ENCODE results near the gene CEMIP. TPM values are rescaled to one million over a fixed set of nuclear protein-coding genes. Genes with fewer than 3 reads are reported as not detected.
"Not testable (repeated sequence)": the region's sequence is repeated elsewhere in the genome, so short reads cannot be mapped to it uniquely, and the experiment has no call there.

Gene CEMIP
- polyA plus RNA-seq, 1 donor (not counting 4 experiments of a cell fraction or from before 2014, with no cell fraction given): 2.3 TPM

DNA sequence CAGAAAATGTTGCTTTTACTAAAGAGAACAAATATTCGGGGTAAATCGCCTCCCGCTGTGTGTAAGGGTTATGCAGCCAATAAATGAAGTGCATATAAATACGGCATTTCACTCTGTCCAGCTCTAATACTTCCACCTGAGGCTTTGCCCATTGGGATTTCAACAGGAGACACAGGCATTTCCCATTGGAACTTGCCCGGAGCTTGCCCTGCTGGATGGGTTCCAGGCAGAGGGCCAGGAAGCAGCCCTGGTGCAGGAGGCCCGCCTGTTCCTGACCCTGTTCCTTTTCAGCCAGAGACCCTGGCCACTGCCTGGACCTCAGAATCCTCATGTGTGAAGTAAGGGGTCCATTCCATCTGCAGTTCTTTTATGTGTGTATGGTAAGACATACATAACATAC, 17.4 kb upstream of the CEMIP start:
- dilution Hi-C loops (cut with MboI; ENCODE audit: extremely low pct_ligation_motif_present, low sequenced_read_pairs): no loop called here
- no peak overlapping the region for H3K4me2 ChIP-seq (ENCODE audit: control insufficient read depth, extremely low read depth, insufficient read depth, low read depth, low read length)
- FAIRE-seq (no peak), DNase-seq (ENCODE audit: low read depth, low spot score) (no peak)
- no peaks in the 10 kb centered on the region for H3K9me1 ChIP-seq (ENCODE audit: control insufficient read depth, extremely low read depth, insufficient read depth, low read length)
- H3K4me1 ChIP-seq (ENCODE audit: control insufficient read depth, extremely low read depth, insufficient read depth, low read length): peaks cover 8% of the 10 kb centered on the region
- no peak overlapping the region for H2AFZ ChIP-seq (ENCODE audit: control insufficient read depth, low read length)
- no peak overlapping the region for H3K9ac ChIP-seq (ENCODE audit: control insufficient read depth, extremely low read depth, insufficient read depth, low read length)
- H3K27me3 ChIP-seq (ENCODE audit: control insufficient read depth, extremely low read depth, insufficient read depth, low read length): no peaks in the 10 kb centered on the region
- no peak overlapping the region for H3K27ac ChIP-seq (ENCODE audit: control insufficient read depth, insufficient read depth, low read length)
- no peak overlapping the region for H3K4me3 ChIP-seq (ENCODE audit: control insufficient read depth in 2 of 3, extremely low read depth in 1 of 3, insufficient read depth in 2 of 3, low read depth in 1 of 3, low read length in 3 of 3)
- H3K36me3 ChIP-seq (ENCODE audit: control insufficient read depth in 2 of 2, extremely low read depth in 1 of 2, insufficient read depth in 2 of 2, low read length in 2 of 2): no peaks in the 10 kb centered on the region
- TF ChIP-seq, protein P1, sequence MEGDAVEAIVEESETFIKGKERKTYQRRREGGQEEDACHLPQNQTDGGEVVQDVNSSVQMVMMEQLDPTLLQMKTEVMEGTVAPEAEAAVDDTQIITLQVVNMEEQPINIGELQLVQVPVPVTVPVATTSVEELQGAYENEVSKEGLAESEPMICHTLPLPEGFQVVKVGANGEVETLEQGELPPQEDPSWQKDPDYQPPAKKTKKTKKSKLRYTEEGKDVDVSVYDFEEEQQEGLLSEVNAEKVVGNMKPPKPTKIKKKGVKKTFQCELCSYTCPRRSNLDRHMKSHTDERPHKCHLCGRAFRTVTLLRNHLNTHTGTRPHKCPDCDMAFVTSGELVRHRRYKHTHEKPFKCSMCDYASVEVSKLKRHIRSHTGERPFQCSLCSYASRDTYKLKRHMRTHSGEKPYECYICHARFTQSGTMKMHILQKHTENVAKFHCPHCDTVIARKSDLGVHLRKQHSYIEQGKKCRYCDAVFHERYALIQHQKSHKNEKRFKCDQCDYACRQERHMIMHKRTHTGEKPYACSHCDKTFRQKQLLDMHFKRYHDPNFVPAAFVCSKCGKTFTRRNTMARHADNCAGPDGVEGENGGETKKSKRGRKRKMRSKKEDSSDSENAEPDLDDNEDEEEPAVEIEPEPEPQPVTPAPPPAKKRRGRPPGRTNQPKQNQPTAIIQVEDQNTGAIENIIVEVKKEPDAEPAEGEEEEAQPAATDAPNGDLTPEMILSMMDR (optimal IDR thresholded peaks at IDR 0.05 in 1 of 3, IDR thresholded peaks at IDR 0.05 in 1 of 3, conservative IDR thresholded peaks at IDR 0.05 in 1 of 3; ENCODE audit: extremely low read depth in 1 of 3, insufficient read depth in 2 of 3, low read length in 3 of 3): no peak
- TF ChIP-seq EZH2 (IDR thresholded peaks at IDR 0.05; ENCODE audit: low read length): no peak
- H3K9me3 ChIP-seq (ENCODE audit: control insufficient read depth, low read depth, low read length): no peaks in the 10 kb centered on the region
- no peaks in the 10 kb centered on the region for H4K20me1 ChIP-seq (ENCODE audit: control insufficient read depth, extremely low read depth, insufficient read depth, low read length)
- H3K79me2 ChIP-seq (ENCODE audit: control insufficient read depth, insufficient read depth, low read length): no peaks in the 10 kb centered on the region

DNA sequence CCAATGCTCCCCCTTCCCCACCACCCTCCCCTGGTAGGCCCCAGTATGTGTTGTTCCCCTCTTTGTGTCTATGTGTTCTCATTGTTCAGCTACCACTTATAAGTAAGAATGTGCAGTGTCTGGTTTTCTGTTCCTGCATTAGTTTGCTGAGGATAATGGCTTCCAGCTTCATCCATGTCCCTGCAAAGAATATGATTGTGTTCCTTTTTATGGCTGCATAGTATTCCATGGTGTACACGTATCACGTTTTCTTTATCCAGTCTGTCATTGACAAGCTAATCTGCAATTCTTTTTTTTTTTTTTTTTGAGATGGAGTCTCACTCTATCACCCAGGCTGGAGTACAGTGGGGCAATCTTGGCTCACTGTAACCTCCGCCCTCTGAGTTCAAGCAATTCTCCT, 15.9 kb upstream of the CEMIP start:
- dilution Hi-C loops (cut with MboI; ENCODE audit: extremely low pct_ligation_motif_present, low sequenced_read_pairs); H3K36me3 ChIP-seq (ENCODE audit: control insufficient read depth in 2 of 2, extremely low read depth in 1 of 2, insufficient read depth in 2 of 2, low read length in 2 of 2); H3K9me3 ChIP-seq (ENCODE audit: control insufficient read depth, low read depth, low read length); H3K9ac ChIP-seq (ENCODE audit: control insufficient read depth, extremely low read depth, insufficient read depth, low read length); H3K27me3 ChIP-seq (ENCODE audit: control insufficient read depth, extremely low read depth, insufficient read depth, low read length); H3K4me1 ChIP-seq (ENCODE audit: control insufficient read depth, extremely low read depth, insufficient read depth, low read length); H4K20me1 ChIP-seq (ENCODE audit: control insufficient read depth, extremely low read depth, insufficient read depth, low read length); H2AFZ ChIP-seq (ENCODE audit: control insufficient read depth, low read length); H3K4me2 ChIP-seq (ENCODE audit: control insufficient read depth, extremely low read depth, insufficient read depth, low read depth, low read length); FAIRE-seq; H3K27ac ChIP-seq (ENCODE audit: control insufficient read depth, insufficient read depth, low read length); DNase-seq (ENCODE audit: low read depth, low spot score); H3K79me2 ChIP-seq (ENCODE audit: control insufficient read depth, insufficient read depth, low read length); H3K4me3 ChIP-seq (ENCODE audit: control insufficient read depth in 2 of 3, extremely low read depth in 1 of 3, insufficient read depth in 2 of 3, low read depth in 1 of 3, low read length in 3 of 3); H3K9me1 ChIP-seq (ENCODE audit: control insufficient read depth, extremely low read depth, insufficient read depth, low read length): not testable (repeated sequence)

DNA sequence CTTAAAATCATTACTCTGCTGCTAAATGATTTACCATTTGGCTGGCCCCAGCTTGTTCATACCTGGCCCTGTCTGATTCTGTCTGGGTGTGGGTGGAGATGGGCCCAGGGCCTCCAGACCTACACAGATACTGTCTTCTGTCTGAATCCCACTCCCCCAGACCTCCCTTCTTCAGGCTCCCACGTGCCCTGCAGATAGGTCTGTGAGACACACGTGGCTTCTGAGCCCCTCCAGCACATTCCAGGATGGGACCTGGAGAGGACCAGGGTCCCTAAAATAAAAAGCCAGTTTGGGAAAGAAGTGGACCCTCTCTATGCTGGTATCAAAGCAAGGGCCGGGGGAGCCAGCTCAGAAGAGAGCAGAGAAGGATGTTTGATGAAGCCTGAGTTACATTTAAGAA, 14.6 kb upstream of the CEMIP start:
- no peak overlapping the region for H3K27ac ChIP-seq (ENCODE audit: control insufficient read depth, insufficient read depth, low read length)
- H3K9me3 ChIP-seq (ENCODE audit: control insufficient read depth, low read depth, low read length): no peaks in the 10 kb centered on the region
- no peak overlapping the region for H2AFZ ChIP-seq (ENCODE audit: control insufficient read depth, low read length)
- no peaks in the 10 kb centered on the region for H3K79me2 ChIP-seq (ENCODE audit: control insufficient read depth, insufficient read depth, low read length)
- peaks cover 4% of the 10 kb centered on the region for H3K4me1 ChIP-seq (ENCODE audit: control insufficient read depth, extremely low read depth, insufficient read depth, low read length)
- no peak overlapping the region for H3K4me3 ChIP-seq (ENCODE audit: control insufficient read depth in 2 of 3, extremely low read depth in 1 of 3, insufficient read depth in 2 of 3, low read depth in 1 of 3, low read length in 3 of 3)
- no peak for DNase-seq (ENCODE audit: low read depth, low spot score)
- H3K27me3 ChIP-seq (ENCODE audit: control insufficient read depth, extremely low read depth, insufficient read depth, low read length): no peaks in the 10 kb centered on the region
- H3K4me2 ChIP-seq (ENCODE audit: control insufficient read depth, extremely low read depth, insufficient read depth, low read depth, low read length): no peak overlapping the region
- no peaks in the 10 kb centered on the region for H3K9me1 ChIP-seq (ENCODE audit: control insufficient read depth, extremely low read depth, insufficient read depth, low read length)
- no peak for TF ChIP-seq EZH2 (IDR thresholded peaks at IDR 0.05; ENCODE audit: low read length)
- dilution Hi-C loops (cut with MboI; ENCODE audit: extremely low pct_ligation_motif_present, low sequenced_read_pairs): no loop called here
- no peaks in the 10 kb centered on the region for H4K20me1 ChIP-seq (ENCODE audit: control insufficient read depth, extremely low read depth, insufficient read depth, low read length)
- H3K36me3 ChIP-seq (ENCODE audit: control insufficient read depth in 2 of 2, extremely low read depth in 1 of 2, insufficient read depth in 2 of 2, low read length in 2 of 2): no peaks in the 10 kb centered on the region
- FAIRE-seq: no peak
- H3K9ac ChIP-seq (ENCODE audit: control insufficient read depth, extremely low read depth, insufficient read depth, low read length): no peak overlapping the region

Measured in keratinocyte (primary cell).